Body of pancreas (tissue), 4 donors: ENCODE data around the gene TPD52L2. TPM values are rescaled to one million over a fixed set of nuclear protein-coding genes. Genes with fewer than 3 reads are reported as not detected.

Experiments
- ATAC-seq: fragments of 150-250 bp; one replicate; pipeline ENCODE4 v1.9.1; 2016
- DNase-seq, 4 donors: peaks; one replicate each; pipeline ENCODE4 v3.0.0-alpha.2; 2019
- H3K27ac ChIP-seq, 4 donors: fragments of 200-600 bp; sonication (generic); 1 replicate in 3 of 4; 2 replicates in 1 of 4; pipeline versions ENCODE4 v1.5.1 to v1.6.1; 2016 to 2019; ENCODE audit warnings: mild to moderate bottlenecking in 1 of 4, mixed read lengths in 1 of 4, moderate library complexity in 1 of 4
- H3K27me3 ChIP-seq, 2 donors: fragments of 200-600 bp; sonication (generic); one replicate each; pipeline ENCODE4 v1.6.0; 2016; ENCODE audit warnings: mild to moderate bottlenecking in 1 of 2
- H3K36me3 ChIP-seq, 2 donors: fragments of 200-600 bp; sonication (generic); replicated peaks in 1 of 2; 2 replicates each; pipeline ENCODE4 v1.5.1; 2016; ENCODE audit warnings: low read depth in 2 of 2; ENCODE audit not compliant: insufficient read depth in 1 of 2
- H3K4me1 ChIP-seq: fragments of 200-600 bp; sonication (generic); one replicate; pipeline ENCODE4 v1.6.0; 2016
- H3K4me3 ChIP-seq, 2 donors: fragments of 200-600 bp; sonication (generic); 1 replicate in 1 of 2; 2 replicates in 1 of 2; pipeline ENCODE4 v1.5.1; 2016 to 2019
- H3K9me3 ChIP-seq, 3 donors: fragments of 200-600 bp; sonication (generic); 1 replicate in 2 of 3; 2 replicates in 1 of 3; pipeline ENCODE4 v1.5.1; 2016
- POLR2A ChIP-seq, 3 donors: fragments of 450-650 bp; IDR thresholded peaks; one replicate each; pipeline ENCODE4 v1.6.1; 2016; ENCODE audit warnings: antibody characterized with exemption in 3 of 3, mild to moderate bottlenecking in 2 of 3
- WGBS, 2 donors: methylation state at CpG; one replicate each; pipeline ENCODE4 v1.1.5; 2017; 5-methylcytosine and 5-hydroxymethylcytosine counted together
- intact Hi-C: fragments of 100-400 bp; cut with DNase I; formaldehyde crosslinking; loops from one replicate; pipeline ENCODE4 v1.15.1; 2023
- microRNA counts, 2 donors: library from miRNA; unstranded; fragments of <30 nt; microRNA quantifications; one replicate each; lab custom pipeline; 2017
- microRNA-seq, 2 donors: library from miRNA; unstranded; fragments of <30 nt; microRNA quantifications; one replicate each; pipeline ENCODE4, GENCODE V29; 2016; ENCODE audit warnings: borderline number of aligned reads in 2 of 2, borderline replicate concordance in 2 of 2
- small RNA-seq: library from RNA; depleted of rRNA; stranded (forward); fragments of <200 nt; gene quantifications from one replicate; pipeline ENCODE3, GENCODE V24; 2016
- total RNA-seq, 2 donors: library from RNA; depleted of rRNA; stranded (reverse); fragments of >200 nt; gene quantifications; one replicate each; pipeline ENCODE4 v1.1.0, GENCODE V29; 2016
- TF ChIP-seq, protein P1 (sequence below), 7 experiments: fragments of 450-650 bp in 4 of 7; fragments of 200-600 bp in 3 of 7; sonication (generic) in 3 of 7; IDR thresholded peaks; one replicate each; pipeline ENCODE4 v1.5.1; 2016 to 2019; ENCODE audit warnings: antibody characterized with exemption in 7 of 7

TPD52L2 gene
- total RNA-seq, 2 donors from 2014 or later: 31.4 to 47.1 TPM

DNA sequence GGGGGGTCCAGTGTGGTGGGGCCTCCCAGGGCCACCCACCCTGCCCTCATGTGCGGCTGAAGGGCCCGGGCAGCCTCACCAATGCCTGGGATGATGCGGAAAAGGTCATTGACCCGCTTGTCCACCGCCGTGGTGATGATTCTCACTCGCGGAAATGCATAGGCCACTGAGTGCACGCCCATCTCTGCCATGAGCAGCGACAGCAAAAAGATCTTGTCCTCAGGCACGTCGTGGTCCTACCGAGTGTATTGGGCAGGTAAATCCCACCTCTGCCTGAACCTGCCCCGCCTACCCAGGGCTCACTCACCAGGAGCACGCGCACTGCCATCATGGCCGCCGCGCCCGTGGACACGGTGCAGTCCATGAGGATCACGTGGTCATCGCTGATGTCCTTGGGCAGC, 75.0 kb downstream of the TPD52L2 start:
- 90 to 100% methylated on average over 1 to 23 of the region's 23 CpGs for WGBS, 2 donors
- H3K27ac ChIP-seq: no peak overlapping the region
- no peak overlapping the region for H3K4me3 ChIP-seq
- ATAC-seq (no peak), DNase-seq (no peak)
- no peaks in the 10 kb centered on the region for H3K9me3 ChIP-seq
- no peaks in the 10 kb centered on the region for H3K4me1 ChIP-seq
- H3K27me3 ChIP-seq: no peaks in the 10 kb centered on the region
- TF ChIP-seq, protein P1, sequence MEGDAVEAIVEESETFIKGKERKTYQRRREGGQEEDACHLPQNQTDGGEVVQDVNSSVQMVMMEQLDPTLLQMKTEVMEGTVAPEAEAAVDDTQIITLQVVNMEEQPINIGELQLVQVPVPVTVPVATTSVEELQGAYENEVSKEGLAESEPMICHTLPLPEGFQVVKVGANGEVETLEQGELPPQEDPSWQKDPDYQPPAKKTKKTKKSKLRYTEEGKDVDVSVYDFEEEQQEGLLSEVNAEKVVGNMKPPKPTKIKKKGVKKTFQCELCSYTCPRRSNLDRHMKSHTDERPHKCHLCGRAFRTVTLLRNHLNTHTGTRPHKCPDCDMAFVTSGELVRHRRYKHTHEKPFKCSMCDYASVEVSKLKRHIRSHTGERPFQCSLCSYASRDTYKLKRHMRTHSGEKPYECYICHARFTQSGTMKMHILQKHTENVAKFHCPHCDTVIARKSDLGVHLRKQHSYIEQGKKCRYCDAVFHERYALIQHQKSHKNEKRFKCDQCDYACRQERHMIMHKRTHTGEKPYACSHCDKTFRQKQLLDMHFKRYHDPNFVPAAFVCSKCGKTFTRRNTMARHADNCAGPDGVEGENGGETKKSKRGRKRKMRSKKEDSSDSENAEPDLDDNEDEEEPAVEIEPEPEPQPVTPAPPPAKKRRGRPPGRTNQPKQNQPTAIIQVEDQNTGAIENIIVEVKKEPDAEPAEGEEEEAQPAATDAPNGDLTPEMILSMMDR (IDR thresholded peaks at IDR 0.05): no peak
- no peak for TF ChIP-seq POLR2A (IDR thresholded peaks at IDR 0.05)
- H3K36me3 ChIP-seq: peaks cover 0 to 28% of the 10 kb centered on the region in 2 donors
- intact Hi-C loops: no loop called here

DNA sequence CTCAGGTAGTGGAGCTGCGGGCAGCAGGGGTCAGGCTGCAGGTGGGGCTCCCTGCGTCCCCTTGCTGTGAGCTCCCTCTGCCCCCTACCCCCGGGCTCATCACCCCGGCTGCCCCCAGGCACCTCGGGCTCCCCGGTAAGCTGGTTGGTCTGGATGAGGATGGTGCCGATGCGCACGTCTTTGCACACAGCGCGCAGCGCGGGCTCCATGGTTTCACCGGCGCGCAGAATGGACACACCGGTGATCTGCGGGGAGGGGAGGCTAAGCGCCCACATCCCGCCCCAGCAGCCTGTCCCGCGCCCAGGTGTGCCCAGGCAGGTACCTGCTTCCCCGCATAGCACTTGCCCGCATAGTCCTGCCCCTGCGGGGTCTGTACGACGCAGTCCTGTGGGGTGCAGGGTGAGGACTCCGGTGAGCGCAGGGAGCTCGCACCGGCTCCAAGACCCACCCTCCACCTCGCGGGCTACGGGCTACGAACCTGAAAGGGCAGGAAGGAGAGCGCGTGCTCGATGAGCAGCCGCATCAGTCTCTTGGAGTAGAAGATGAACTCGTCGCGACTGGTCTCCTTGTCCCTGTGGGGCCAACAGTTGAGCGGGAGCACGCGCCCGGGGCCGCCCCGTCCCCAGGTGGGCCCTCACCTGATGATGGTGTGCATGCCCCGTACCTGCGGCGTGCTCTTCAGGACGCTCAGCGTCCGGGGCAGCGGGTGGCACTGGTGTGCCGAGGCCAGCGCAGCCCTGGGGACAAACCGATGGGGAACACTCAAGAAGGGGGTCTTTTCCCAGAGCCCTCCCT, 75.6 kb downstream of the TPD52L2 start:
- no peak for DNase-seq
- Histone ChIP-seq H3K27ac (peak overlapping the region in 1 of 4 donors; percentile 36), H3K36me3 (peaks cover 0 to 32% of the 10 kb centered on the region in 2 donors), H3K27me3 (no peaks in the 10 kb centered on the region), H3K9me3 (no peaks in the 10 kb centered on the region), H3K4me1 (no peaks in the 10 kb centered on the region), H3K4me3 (no peak overlapping the region)
- intact Hi-C loops: no loop called here
- ATAC-seq: no peak
- 93 to 100% methylated on average over 1 to 38 of the region's 58 CpGs for WGBS, 2 donors
- no peak for TF ChIP-seq POLR2A (IDR thresholded peaks at IDR 0.05)
- TF ChIP-seq, protein P1 (IDR thresholded peaks at IDR 0.05): no peak

MicroRNAs within 50 kb of the gene (microRNA counts, 767-probe panel; counts per million panel counts)
- 0 to 736 counts per million in 2 donors for microRNA hsa-miR-1914-5p (lab: Ali Mortazavi, UCI)
- 0 to 736 counts per million in 2 donors for microRNA hsa-miR-941 (lab: Ali Mortazavi, UCI)

Small RNAs within 50 kb of the gene (microRNA-seq; reads per million reads assigned to microRNA genes)
- gene MIR1914 (0.45 to 0.47 reads per million in 2 donors), gene MIR941-1 (0 reads per million in 2 donors), gene MIR941-2 (0 reads per million in 2 donors), gene MIR941-3 (0 reads per million in 2 donors), gene MIR941-4 (0 reads per million in 2 donors), gene MIR941-5 (0 reads per million in 2 donors)

Small RNAs within 50 kb of the gene (small RNA-seq; reads per million reads assigned to genes)
- gene MIR941-2: not detected
- gene MIR941-4: not detected
- gene MIR941-5: not detected
- gene RNU1-134P: not detected

Other genes with a start within 250 kb of the TPD52L2 start
- 1 to 10 TPM; 8.9 to 9.9 TPM for gene GMEB2, start 238.2 kb upstream of the TPD52L2 start, total RNA-seq
- gene STMN3, start 211.8 kb upstream of the TPD52L2 start, total RNA-seq: 1 to 10 TPM; 5.6 to 7.8 TPM
- 10 to 100 TPM in 1 of 2 donors, 1 to 10 TPM in 1; 7.3 to 50.4 TPM for gene RTEL1, start 207.0 kb upstream of the TPD52L2 start, total RNA-seq
- 10 to 100 TPM in 1 of 2 donors, 1 to 10 TPM in 1; 9.9 to 13.8 TPM for gene TNFRSF6B, start 168.6 kb upstream of the TPD52L2 start, total RNA-seq
- gene ARFRP1, start 157.3 kb upstream of the TPD52L2 start, total RNA-seq: 10 to 100 TPM; 22.6 to 23.4 TPM
- gene ZGPAT, start 157.2 kb upstream of the TPD52L2 start, total RNA-seq: 10 to 100 TPM; 16.6 to 53.1 TPM
- gene LIME1, start 128.6 kb upstream of the TPD52L2 start, total RNA-seq: 10 to 100 TPM in 1 of 2 donors, 1 to 10 TPM in 1; 4.9 to 14.0 TPM
- gene SLC2A4RG, start 125.5 kb upstream of the TPD52L2 start, total RNA-seq: 10 to 100 TPM; 30.9 to 69.5 TPM
- gene ZBTB46, start 34.0 kb upstream of the TPD52L2 start, total RNA-seq: 1 to 10 TPM; 4.3 to 5.4 TPM
- not detected for gene ABHD16B, start 3.8 kb upstream of the TPD52L2 start, total RNA-seq
- gene DNAJC5, start 29.9 kb downstream of the TPD52L2 start, total RNA-seq: 10 to 100 TPM; 32.9 to 44.2 TPM
- gene UCKL1, start 91.1 kb downstream of the TPD52L2 start, total RNA-seq: 10 to 100 TPM; 21.0 to 26.0 TPM
- 10 to 100 TPM in 1 of 2 donors, 1 to 10 TPM in 1; 8.0 to 12.5 TPM for gene ZNF512B, start 104.7 kb downstream of the TPD52L2 start, total RNA-seq
- gene SAMD10, start 114.4 kb downstream of the TPD52L2 start, total RNA-seq: 1 to 10 TPM; 3.6 to 7.6 TPM
- gene PRPF6, start 115.9 kb downstream of the TPD52L2 start, total RNA-seq: 10 to 100 TPM; 42.3 to 52.1 TPM
- 1 to 10 TPM in 1 of 2 donors, under 1 TPM in 1; 0.52 to 3.0 TPM for gene C20orf204, start 170.9 kb downstream of the TPD52L2 start, total RNA-seq
- gene SOX18, start 184.4 kb downstream of the TPD52L2 start, total RNA-seq: 10 to 100 TPM in 1 of 2 donors, 1 to 10 TPM in 1; 6.5 to 17.1 TPM
- gene TCEA2, start 197.9 kb downstream of the TPD52L2 start, total RNA-seq: 10 to 100 TPM; 16.6 to 17.5 TPM
- 10 to 100 TPM in 1 of 2 donors, 1 to 10 TPM in 1; 9.1 to 14.5 TPM for gene RGS19, start 214.2 kb downstream of the TPD52L2 start, total RNA-seq
- gene OPRL1, start 214.8 kb downstream of the TPD52L2 start, total RNA-seq: 1 to 10 TPM; 1.0 to 2.6 TPM
- 1 to 10 TPM in 1 of 2 donors, not detected in 1; 3.9 TPM for gene LKAAEAR1, start 219.1 kb downstream of the TPD52L2 start, total RNA-seq
- not detected for gene NPBWR2, start 242.3 kb downstream of the TPD52L2 start, total RNA-seq